HEK293T (cell line): ENCODE measurements around the gene NR1H4.

ENCODE experiments used
- ARNT ChIP-seq: fragments of 450-650 bp; IDR thresholded peaks from 2 replicates; pipeline ENCODE4 v1.6.1; 2017; ENCODE audit warnings: mild to moderate bottlenecking
- BHLHE40 ChIP-seq: fragments of 450-650 bp; IDR thresholded peaks from 2 replicates; pipeline ENCODE4 v1.6.1; 2016; ENCODE audit warnings: mild to moderate bottlenecking, moderate library complexity, borderline replicate concordance
- FOXA1 ChIP-seq: fragments of 450-650 bp; IDR thresholded peaks from 2 replicates; pipeline ENCODE4 v1.6.1; 2016; ENCODE audit warnings: mild to moderate bottlenecking
- FOXK2 ChIP-seq: fragments of 450-650 bp; IDR thresholded peaks from 2 replicates; pipeline ENCODE4 v1.6.1; 2016; ENCODE audit warnings: mild to moderate bottlenecking
- FOXM1 ChIP-seq: fragments of 450-650 bp; IDR thresholded peaks from 2 replicates; pipeline ENCODE4 v1.6.1; 2017; ENCODE audit warnings: mild to moderate bottlenecking, borderline replicate concordance
- HDGF ChIP-seq: fragments of 450-650 bp; IDR thresholded peaks from 2 replicates; pipeline ENCODE4 v1.6.1; 2017; ENCODE audit warnings: antibody characterized with exemption, borderline replicate concordance
- NFRKB ChIP-seq: fragments of 450-650 bp; IDR thresholded peaks from 2 replicates; pipeline ENCODE4 v1.6.1; 2016; ENCODE audit warnings: mild to moderate bottlenecking, moderate library complexity
- SP1 ChIP-seq: fragments of 450-650 bp; IDR thresholded peaks from 2 replicates; pipeline ENCODE4 v1.6.1; 2017
- SUZ12 ChIP-seq: fragments of 450-650 bp; IDR thresholded peaks from 2 replicates; pipeline ENCODE4 v1.6.1; 2016; ENCODE audit warnings: mild to moderate bottlenecking
- TARDBP ChIP-seq: fragments of 450-650 bp; IDR thresholded peaks from 2 replicates; pipeline ENCODE4 v1.6.1; 2016

- TF ChIP-seq BHLHE40 (no peak), NFRKB (no peak), SP1 (no peak), HDGF (no peak), FOXK2 (no peak), ARNT (no peak), FOXA1 (no peak), TARDBP (no peak), FOXM1 (no peak), SUZ12 (no peak)
These were observed 17.4 kb downstream of the NR1H4 start for GRCh38 chr12:100491104-100491503.
